ENCODE data around the gene PIK3R3.
"Not testable (repeated sequence)": the region's sequence is repeated elsewhere in the genome, so short reads cannot be mapped to it uniquely, and the experiment has no call there.

PIK3R3 gene

DNA sequence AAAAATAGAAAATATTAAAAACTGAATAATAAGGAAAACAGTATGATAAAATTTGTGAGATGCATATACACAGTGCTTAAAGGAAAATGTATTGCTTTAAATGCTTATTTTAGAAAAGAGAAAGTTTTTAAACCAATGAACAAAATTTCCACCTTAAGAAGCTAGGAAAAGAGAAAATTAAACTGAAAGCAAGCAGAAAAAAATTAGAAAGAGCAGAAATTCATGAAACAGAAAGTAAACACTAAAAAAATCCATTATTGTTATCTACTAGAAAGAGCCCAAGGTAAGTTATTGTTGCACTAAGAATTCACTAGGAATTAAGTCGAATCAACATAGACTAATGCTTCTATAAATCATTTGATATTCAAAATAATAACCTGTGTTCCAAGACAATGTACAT, 67.7 kb downstream of the PIK3R3 start:
- no peak for DNase-seq

GRCh38 chr1:46062651-46063319, 69.6 kb downstream of the PIK3R3 start:
- DNase-seq: no peak

DNA sequence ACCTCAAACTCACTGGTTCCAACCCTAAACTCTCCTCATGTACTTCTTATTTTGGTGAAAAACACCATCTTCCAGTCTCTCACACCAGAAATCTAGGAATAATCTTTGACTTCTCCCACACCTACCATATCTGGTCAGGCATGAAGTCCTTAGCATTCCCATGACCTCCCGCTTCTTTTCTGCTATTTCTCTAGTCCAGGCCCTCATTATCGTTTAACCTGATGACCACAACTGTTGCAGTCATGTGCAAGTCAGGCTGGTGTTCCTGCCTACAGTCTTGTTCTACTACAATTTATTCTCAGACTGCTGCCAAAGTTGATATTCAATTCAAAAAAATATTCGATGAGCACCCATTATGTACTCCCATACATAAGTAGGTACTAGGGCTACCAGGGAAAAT, 71.3 kb downstream of the PIK3R3 start:
- no peak for DNase-seq

- DNase-seq: no peak
These were observed 73.5 kb downstream of the PIK3R3 start for GRCh38 chr1:46058936-46059335.

GRCh38 chr1:46057781-46058180, 74.6 kb downstream of the PIK3R3 start:
- no peak for DNase-seq

- not testable (repeated sequence) for DNase-seq
These were observed 75.2 kb downstream of the PIK3R3 start for GRCh38 chr1:46057215-46057614.

- no peak for DNase-seq
These were observed 76.1 kb downstream of the PIK3R3 start for GRCh38 chr1:46056325-46056724.

GRCh38 chr1:46053734-46054133, 78.7 kb downstream of the PIK3R3 start:
- DNase-seq: no peak

DNA sequence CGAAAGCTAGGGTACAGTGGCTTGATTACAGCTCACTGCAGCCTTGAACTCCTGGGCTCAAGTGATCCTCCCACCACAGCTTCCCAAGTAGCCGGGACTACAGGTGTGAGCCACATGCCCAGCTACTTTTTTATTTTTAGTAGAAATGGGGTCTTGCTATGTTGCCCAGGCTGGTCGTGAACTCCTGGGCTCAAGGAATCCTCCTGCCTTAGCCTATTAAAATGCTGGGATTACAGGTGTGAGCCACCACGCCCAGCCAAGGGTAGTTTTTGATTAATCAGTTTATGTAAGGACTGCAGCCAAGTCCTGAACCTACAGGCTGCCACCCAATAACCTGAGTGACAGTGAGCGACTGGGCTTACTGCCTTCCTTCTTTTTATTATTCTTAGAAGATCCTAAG, 88.3 kb downstream of the PIK3R3 start:
- no peak for DNase-seq

GRCh38 chr1:46043458-46044017, 88.9 kb downstream of the PIK3R3 start:
- DNase-seq: peak in 2 of 14 donors; percentile 10 to 12

DNA sequence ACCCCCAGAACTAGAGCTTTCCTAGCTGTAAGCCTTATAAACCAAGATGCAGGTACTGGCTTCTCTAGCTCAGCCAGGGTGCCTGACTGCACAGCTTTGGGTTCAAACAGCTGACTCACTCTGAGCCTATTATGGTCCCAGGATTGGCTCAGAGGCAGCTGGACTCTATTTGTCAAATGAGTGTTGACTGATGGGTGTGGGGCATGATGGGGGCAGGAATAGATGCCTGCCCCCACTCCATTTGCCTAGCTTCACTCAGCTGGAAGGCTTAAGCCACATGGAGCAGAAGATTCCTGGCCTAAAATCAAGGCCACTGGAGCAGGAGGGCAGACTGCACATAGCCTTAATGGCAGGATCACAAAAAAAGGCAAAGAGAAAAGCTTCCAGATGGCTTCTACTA, 90.5 kb downstream of the PIK3R3 start:
- DNase-seq: peak in 4 of 14 donors; percentile 8 to 74 (median 20)

DNA sequence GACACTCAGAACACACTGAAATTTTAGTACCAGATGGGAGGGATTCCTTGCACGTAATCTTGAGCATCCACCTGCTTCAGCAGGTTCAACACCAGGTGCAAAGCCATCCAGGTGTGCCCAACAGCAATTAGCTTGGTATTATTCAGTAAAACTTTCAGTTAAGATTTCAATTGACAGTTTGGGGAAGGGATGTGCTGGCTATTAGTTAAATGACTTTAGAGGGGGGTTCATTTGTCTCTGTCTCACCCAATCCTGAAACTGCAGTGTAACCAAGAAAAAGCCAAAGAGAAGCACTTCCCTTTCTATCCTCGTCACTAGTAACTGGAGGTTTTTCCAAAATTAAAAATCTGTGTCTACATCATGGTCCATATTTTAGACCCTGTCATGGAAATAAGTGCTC, 90.9 kb downstream of the PIK3R3 start:
- no peak for DNase-seq

DNA sequence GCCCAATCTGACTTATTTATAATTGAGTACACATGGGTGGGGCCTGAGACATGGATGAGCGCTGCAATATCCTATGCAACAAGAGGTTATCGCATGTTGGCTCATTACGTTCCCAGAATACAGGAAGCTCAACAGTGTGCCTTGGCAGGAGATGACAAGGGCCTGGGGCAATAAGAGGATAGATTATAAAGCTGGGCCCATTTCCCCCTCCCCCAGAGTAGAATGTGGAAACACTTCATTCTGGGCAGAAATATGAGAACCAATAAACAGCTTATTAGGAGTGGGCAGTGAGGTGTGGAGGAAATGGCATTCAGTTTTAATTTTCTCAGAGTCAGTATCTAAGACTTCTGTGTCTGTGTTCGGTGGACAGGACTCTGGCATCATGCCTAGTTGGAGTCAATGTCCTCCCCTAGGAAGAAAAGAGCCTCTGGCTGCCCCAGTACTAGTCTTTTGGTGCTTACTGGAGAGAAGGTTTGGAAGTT, 92.8 kb downstream of the PIK3R3 start:
- peak in 1 of 14 donors; percentile 17 for DNase-seq

GRCh38 chr1:46036894-46037839, 95.3 kb downstream of the PIK3R3 start:
- DNase-seq: peak in 12 of 14 donors; percentile 24 to 85 (median 74)

DNA sequence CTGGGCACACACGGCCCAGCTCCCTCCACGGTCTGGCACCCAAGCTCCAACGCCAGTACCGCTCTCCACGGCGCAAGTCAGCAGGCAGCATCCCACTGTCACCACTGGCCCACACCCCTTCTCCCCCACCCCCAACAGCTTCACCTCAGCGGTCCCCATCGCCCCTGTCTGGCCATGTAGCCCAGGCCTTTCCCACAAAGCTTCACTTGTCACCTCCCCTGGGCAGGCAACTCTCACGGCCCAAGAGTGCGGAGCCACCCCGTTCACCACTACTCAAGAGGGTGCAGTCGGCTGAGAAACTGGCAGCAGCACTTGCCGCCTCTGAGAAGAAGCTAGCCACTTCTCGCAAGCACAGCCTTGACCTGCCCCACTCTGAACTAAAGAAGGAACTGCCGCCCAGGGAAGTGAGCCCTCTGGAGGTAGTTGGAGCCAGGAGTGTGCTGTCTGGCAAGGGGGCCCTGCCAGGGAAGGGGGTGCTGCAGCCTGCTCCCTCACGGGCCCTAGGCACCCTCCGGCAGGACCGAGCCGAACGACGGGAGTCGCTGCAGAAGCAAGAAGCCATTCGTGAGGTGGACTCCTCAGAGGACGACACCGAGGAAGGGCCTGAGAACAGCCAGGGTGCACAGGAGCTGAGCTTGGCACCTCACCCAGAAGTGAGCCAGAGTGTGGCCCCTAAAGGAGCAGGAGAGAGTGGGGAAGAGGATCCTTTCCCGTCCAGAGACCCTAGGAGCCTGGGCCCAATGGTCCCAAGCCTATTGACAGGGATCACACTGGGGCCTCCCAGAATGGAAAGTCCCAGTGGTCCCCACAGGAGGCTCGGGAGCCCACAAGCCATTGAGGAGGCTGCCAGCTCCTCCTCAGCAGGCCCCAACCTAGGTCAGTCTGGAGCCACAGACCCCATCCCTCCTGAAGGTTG, 97.6 kb downstream of the PIK3R3 start:
- DNase-seq: peak in 1 of 14 donors; percentile 19

GRCh38 chr1:46030876-46031660, 101.4 kb downstream of the PIK3R3 start:
- no peak for DNase-seq

DNA sequence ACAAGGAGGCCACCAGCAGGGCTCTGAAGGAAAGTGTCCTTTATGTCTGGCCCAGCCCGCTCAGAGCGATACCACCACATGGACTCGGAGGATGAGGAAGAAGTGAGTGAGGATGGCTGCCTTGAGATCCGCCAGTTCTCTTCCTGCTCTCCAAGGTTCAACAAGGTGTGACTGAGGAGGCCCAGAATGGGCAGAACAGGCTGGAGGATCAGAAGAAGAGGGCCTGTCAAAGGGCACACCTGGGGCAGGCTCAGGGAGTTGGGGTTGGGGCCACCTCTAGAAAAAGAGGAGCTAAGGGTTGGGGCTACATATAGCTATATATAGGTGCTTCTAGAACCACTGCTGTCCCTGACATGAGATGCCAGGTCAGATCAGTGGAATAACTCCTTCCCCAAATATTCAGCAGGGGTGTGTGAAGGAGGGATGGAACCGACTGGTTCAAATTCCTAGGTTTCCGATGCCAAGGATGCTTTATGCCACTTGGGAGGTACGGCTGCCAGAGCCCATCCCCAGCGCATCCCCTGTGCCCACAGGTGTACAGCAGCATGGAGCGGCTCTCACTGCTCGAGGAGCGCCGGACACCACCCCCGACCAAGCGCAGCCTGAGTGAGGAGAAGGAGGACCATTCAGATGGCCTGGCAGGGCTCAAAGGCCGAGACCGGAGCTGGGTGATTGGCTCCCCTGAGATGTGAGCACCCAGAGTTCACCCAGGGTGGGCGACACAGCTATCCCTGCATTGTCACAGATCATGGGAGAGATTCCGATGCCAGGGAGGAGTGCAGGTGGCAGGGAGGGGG, 102.2 kb downstream of the PIK3R3 start:
- no peak for DNase-seq

DNA sequence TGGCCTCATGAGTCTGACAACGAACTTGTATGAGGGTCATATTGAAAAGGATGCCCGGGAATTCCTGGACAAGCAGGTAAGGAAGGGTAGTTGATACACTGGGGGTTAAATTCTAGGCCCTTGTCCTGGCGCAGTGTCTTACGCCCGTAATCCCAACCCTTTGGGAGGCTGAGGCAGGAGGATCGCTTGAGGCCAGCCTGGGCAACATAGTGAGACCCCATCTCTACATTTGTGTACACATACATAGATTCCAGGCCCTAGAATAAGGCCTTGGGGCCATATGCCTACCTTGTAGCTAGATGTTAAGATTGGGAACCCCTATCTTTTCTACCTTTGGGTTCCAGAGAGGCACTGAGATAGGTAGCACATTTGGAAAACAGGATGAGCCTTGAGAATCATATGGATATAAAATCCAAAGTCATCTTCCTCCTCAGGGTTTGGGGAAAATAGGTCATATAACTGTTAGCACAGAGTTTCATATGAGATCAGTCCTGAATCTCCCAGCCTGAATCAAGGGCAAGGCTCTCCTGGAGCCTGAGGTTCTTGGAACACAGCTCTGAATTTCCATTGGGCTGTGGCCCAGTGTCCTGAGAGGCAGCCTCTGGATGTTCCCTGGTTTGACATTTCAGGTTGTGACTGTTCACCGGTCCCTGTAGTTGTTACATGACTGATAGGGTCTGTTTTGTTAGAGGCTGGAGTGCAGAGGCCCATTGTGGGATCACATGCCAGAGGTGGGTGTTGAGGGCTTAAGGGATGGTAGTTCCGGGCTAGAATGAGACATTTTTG, 104.4 kb downstream of the PIK3R3 start:
- DNase-seq: no peak

DNA sequence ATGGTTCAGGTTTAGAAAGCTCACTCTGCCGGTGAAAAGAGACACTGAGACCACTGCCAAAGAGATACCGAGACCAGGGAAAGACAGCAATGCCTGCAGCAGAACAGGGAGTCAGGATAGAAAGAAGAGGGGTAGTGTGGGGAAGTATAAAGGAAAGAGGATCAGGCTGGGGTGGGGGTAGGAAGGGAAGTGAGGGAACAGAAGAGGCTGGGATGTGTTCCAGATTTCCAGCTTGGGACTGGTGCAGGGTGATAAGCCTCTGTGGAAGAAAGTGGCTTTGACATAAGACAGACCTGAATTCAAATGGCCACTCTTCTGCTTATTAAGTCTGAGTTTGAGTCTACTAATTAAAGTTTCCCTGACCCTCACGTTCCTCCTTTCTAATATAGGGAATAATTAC, 105.9 kb downstream of the PIK3R3 start:
- DNase-seq: no peak

Data from C1 segment of cervical spinal cord (tissue), 14 donors.